HepG2 (cell line): ENCODE measurements around the gene AKIP1. TPM values are rescaled to one million over a fixed set of nuclear protein-coding genes. Genes with fewer than 3 reads are reported as not detected.

Experiments used
- ATAC-seq: fragments of 200-7000 bp; cut with Tn5 transposase; 3 replicates; pipeline ENCODE4 v1.9.1; 2020; ENCODE audit warnings: mild to moderate bottlenecking, moderate library complexity
- BruUV-seq: library from RNA; stranded (reverse); fragments of 400-500 nt; replicated peaks from 2 replicates; lab custom pipeline; 2021; lab: Mats Ljungman, UMichigan
- CTCF ChIA-PET: fragments of 300-600 bp; formaldehyde crosslinking; extraction: SDS; loops from one replicate; lab custom pipeline; 2021; ENCODE audit warnings: low total read pairs, inconsistent platforms, low intra/inter-chr PET ratio; lab: Yijun Ruan, JAX
- POLR2A ChIA-PET: fragments of 350-600 bp; sonication (Branson Sonifier 250); formaldehyde crosslinking; loops from one replicate; lab custom pipeline; 2020; ENCODE audit warnings: antibody characterized with exemption, inconsistent platforms; lab: Yijun Ruan, JAX
- DNase-seq: peaks from one replicate; pipeline ENCODE4 v3.0.0-alpha.2; 2015; ENCODE audit warnings: low spot score
- FAIRE-seq: peaks from 3 replicates; lab custom pipeline; 2011; peaks lifted over from hg19 to GRCh38; lab: Jason Lieb, UNC
- H2AFZ ChIP-seq: one replicate; pipeline ENCODE4 v1.6.1; 2011; ENCODE audit warnings: low read length, inconsistent platforms
- H3K27ac ChIP-seq: fragments of 300-600 bp; 3 replicates; pipeline ENCODE4 v1.8.0; 2011; ENCODE audit warnings: mixed run types, mild to moderate bottlenecking, mixed read lengths, low read length, inconsistent platforms; ENCODE audit not compliant: insufficient read depth; ENCODE audit errors: extremely low read length
- H3K27me3 ChIP-seq, 2 experiments: fragments of 200-600 bp in 1 of 2; 2 replicates in 1 of 2; 3 replicates in 1 of 2; pipeline versions ENCODE4 v1.6.0 to v1.8.0; 2011; ENCODE audit warnings: low read length in 2 of 2, mild to moderate bottlenecking in 2 of 2, moderate library complexity in 2 of 2, inconsistent platforms in 1 of 2; ENCODE audit not compliant: insufficient read depth in 2 of 2, control insufficient read depth in 1 of 2
- H3K36me3 ChIP-seq, 2 experiments: fragments of 200-600 bp in 1 of 2; replicated peaks in 1 of 2; 2 replicates in 1 of 2; 3 replicates in 1 of 2; pipeline versions ENCODE4 v1.5.1 to v1.8.0; 2011; ENCODE audit warnings: low read length in 2 of 2, inconsistent platforms in 1 of 2; ENCODE audit not compliant: insufficient read depth in 2 of 2, control insufficient read depth in 1 of 2
- H3K4me1 ChIP-seq: 2 replicates; pipeline ENCODE4 v1.5.1; 2012; ENCODE audit warnings: low read length, inconsistent platforms; ENCODE audit not compliant: insufficient read depth
- H3K4me2 ChIP-seq: 2 replicates; pipeline ENCODE4 v1.6.0; 2011; ENCODE audit warnings: low read depth, low read length, inconsistent platforms
- H3K4me3 ChIP-seq, 3 experiments: fragments of 200-600 bp in 1 of 3; sonication (generic), shearing (Covaris generic) in 1 of 3; replicated peaks in 1 of 3; 2 replicates each; pipeline ENCODE4 v1.5.1; 2011 to 2016; ENCODE audit warnings: low read length in 3 of 3, inconsistent platforms in 2 of 3, low read depth in 2 of 3, mild to moderate bottlenecking in 2 of 3, control low read depth in 1 of 3, mixed read lengths in 1 of 3; ENCODE audit not compliant: insufficient read depth in 1 of 3
- H3K79me2 ChIP-seq: one replicate; pipeline ENCODE4 v1.6.1; 2011; ENCODE audit warnings: low read length, inconsistent platforms; ENCODE audit not compliant: insufficient read depth
- H3K9ac ChIP-seq: 2 replicates; pipeline ENCODE4 v1.6.0; 2011; ENCODE audit warnings: mild to moderate bottlenecking, low read depth, low read length, inconsistent platforms; ENCODE audit not compliant: insufficient read depth
- H3K9me3 ChIP-seq: 2 replicates; pipeline ENCODE4 v1.5.1; 2012; ENCODE audit warnings: mild to moderate bottlenecking, low read length
- H4K20me1 ChIP-seq: 2 replicates; pipeline ENCODE4 v1.6.0; 2011; ENCODE audit warnings: inconsistent platforms, mild to moderate bottlenecking, low read length, moderate library complexity; ENCODE audit not compliant: insufficient read depth
- CTCF ChIP-seq: sonication (generic); formaldehyde crosslinking; IDR thresholded peaks from 2 replicates; pipeline ENCODE4 v1.5.0; 2020; ENCODE audit warnings: mild to moderate bottlenecking, missing genetic modification reagents, moderate library complexity
- ELF4 ChIP-seq: sonication (generic); formaldehyde crosslinking; IDR thresholded peaks from 2 replicates; pipeline ENCODE4 v1.5.0; 2020; ENCODE audit warnings: missing genetic modification reagents, mild to moderate bottlenecking, moderate library complexity, borderline replicate concordance
- HNRNPUL1 ChIP-seq: fragments of 200-400 bp; formaldehyde crosslinking; IDR thresholded peaks from 2 replicates; pipeline ENCODE4 v1.6.1; 2017; ENCODE audit warnings: low read depth, mild to moderate bottlenecking, low read length, moderate library complexity
- SRY ChIP-seq: sonication (generic); formaldehyde crosslinking; IDR thresholded peaks from 2 replicates; pipeline ENCODE4 v1.8.0; 2022; ENCODE audit warnings: mild to moderate bottlenecking, missing genetic modification reagents
- SSRP1 ChIP-seq: IDR thresholded peaks from 2 replicates; pipeline ENCODE4 v1.6.1; 2016; ENCODE audit warnings: control low read depth
- STAG1 ChIP-seq: sonication (generic); formaldehyde crosslinking; IDR thresholded peaks from 2 replicates; pipeline ENCODE4 v1.4.0; 2020; ENCODE audit warnings: missing genetic modification reagents
- TFDP1 ChIP-seq: IDR thresholded peaks from 2 replicates; pipeline ENCODE4 v1.6.1; 2016; ENCODE audit warnings: missing compliant biosample characterization, missing genetic modification reagents, borderline replicate concordance
- TOE1 ChIP-seq: sonication (generic); formaldehyde crosslinking; IDR thresholded peaks from 2 replicates; pipeline ENCODE4 v1.4.0; 2020; ENCODE audit warnings: mild to moderate bottlenecking, missing genetic modification reagents
- U2AF1 ChIP-seq: fragments of 200-400 bp; formaldehyde crosslinking; optimal IDR thresholded peaks from 2 replicates; pipeline ENCODE3; 2017; ENCODE audit warnings: mild to moderate bottlenecking, low read depth, low read length
- ZBTB7B ChIP-seq: sonication (generic); formaldehyde crosslinking; IDR thresholded peaks from 2 replicates; pipeline ENCODE4 v1.4.0; 2020; ENCODE audit warnings: missing genetic modification reagents
- ZNF318 ChIP-seq: sonication (generic); formaldehyde crosslinking; IDR thresholded peaks from 2 replicates; pipeline ENCODE4 v1.4.0; 2020; ENCODE audit warnings: mild to moderate bottlenecking, missing genetic modification reagents
- ZNF775 ChIP-seq: sonication (generic); formaldehyde crosslinking; IDR thresholded peaks from 2 replicates; pipeline ENCODE4 v1.4.0; 2020; ENCODE audit warnings: missing genetic modification reagents, mild to moderate bottlenecking, moderate library complexity, borderline replicate concordance
- WGBS: methylation state at CpG from one replicate; pipeline ENCODE4 v1.1.6; 2017; ENCODE audit warnings: low lambda C conversion rate; 5-methylcytosine and 5-hydroxymethylcytosine counted together
- in situ Hi-C: cut with HindIII; loops from 2 replicates; pipeline ENCODE4 v1.10.0; 2017; ENCODE audit warnings: low pct_unique_long_range_greater_than_20kb; ENCODE audit not compliant: extremely low pct_ligation_motif_present
- intact Hi-C: fragments of 100-400 bp; cut with micrococcal nuclease; formaldehyde crosslinking; loops from one replicate; pipeline ENCODE4 v1.10.0; 2022; ENCODE audit not compliant: unreplicated experiment
- polyA plus RNA-seq, 8 experiments: library from polyadenylated mRNA; depleted of rRNA in 3 of 8; stranded (reverse) in 7 of 8; unstranded in 1 of 8; fragments of >200 nt; fragmentation: Illumina TruSeq in 4 of 8; extraction: Trizol in 4 of 8; gene quantifications; 2 replicates each; pipeline versions ENCODE4 v1.2.1 to v1.2.3, GENCODE V29; 2011 to 2016; ENCODE audit warnings: low read depth in 4 of 8, missing spikeins in 1 of 8, mixed read lengths in 1 of 8; ENCODE audit not compliant: insufficient read depth in 1 of 8
- total RNA-seq, 5 experiments: library from RNA; depleted of rRNA; stranded (reverse); fragments of >200 nt; fragmentation: Illumina TruSeq; extraction: Trizol; gene quantifications; 2 replicates each; pipeline ENCODE4 v1.2.3, GENCODE V29; 2016; ENCODE audit warnings: low read depth in 1 of 5

AKIP1 gene
- total and polyA plus RNA-seq, 2 of the 13 experiments (the other 11 are each of a cell fraction or from before 2014, with no cell fraction given) = 10.0 to 20.3 TPM

GRCh38 chr11:8932564-8933180 is 21.7 kb downstream of the AKIP1 start, which contains the start of gene C11orf16 (continued):
- TF ChIP-seq ZNF318 (CRISPR knock-in tag) = no peak
- no peak for TF ChIP-seq ZBTB7B (CRISPR knock-in tag)

- H3K36me3 ChIP-seq = no peaks in the 10 kb centered on the region
- H3K4me1 ChIP-seq = peaks cover 5% of the 10 kb centered on the region; the same call in 1 of the 2 replicates
- H3K4me3 ChIP-seq = no peak overlapping the region
- peak; percentile 48; the same call in 2 of the 3 replicates for ATAC-seq
- intact Hi-C loops (no loop called here), in situ Hi-C loops (no loop called here)
- H3K4me2 ChIP-seq = no peak overlapping the region
- DNase-seq = no peak
- no peak overlapping the region for H3K9ac ChIP-seq
- no peaks in the 10 kb centered on the region for H3K9me3 ChIP-seq
- POLR2A ChIA-PET = no interaction called here
- WGBS = 80% methylated on average over 6 of the region's 6 CpGs
- BruUV-seq = no TSS peak
- no peaks in the 10 kb centered on the region for H3K27me3 ChIP-seq
- no peaks in the 10 kb centered on the region for H4K20me1 ChIP-seq
- no peaks in the 10 kb centered on the region for H3K79me2 ChIP-seq
- CTCF ChIA-PET = no interaction called here
- FAIRE-seq = no peak
- no peak overlapping the region for H2AFZ ChIP-seq
- H3K27ac ChIP-seq = no peak overlapping the region
- TF ChIP-seq SSRP1 (no peak), HNRNPUL1 (no peak), TOE1 (no peak), SRY (CRISPR knock-in tag) (no peak), CTCF (CRISPR knock-in tag) (0 out of 2 replicates have a peak, but pooled peaks have one; percentile 18), U2AF1 (no peak), ELF4 (CRISPR knock-in tag) (no peak), ZNF775 (CRISPR knock-in tag) (no peak), STAG1 (CRISPR knock-in tag) (peak; percentile 12; the same call in 1 of the 2 replicates), TFDP1 (CRISPR knock-in tag) (no peak)
Observed at GRCh38 chr11:8933931-8934330, 22.9 kb downstream of the AKIP1 start.
